GM13977 (cell line): Measurements from ENCODE around the gene BLID.

Experiments
- DNase-seq: peaks from one replicate; pipeline ENCODE4 v3.0.0; 2012; ENCODE audit warnings: low spot score
- in situ Hi-C: fragments of 300-500 bp; cut with MboI; formaldehyde crosslinking; loops from one replicate; pipeline ENCODE4 v1.12.0; 2022; ENCODE audit warnings: low sequenced_read_pairs, low pct_unique_long_range_greater_than_20kb, mixed read lengths, inconsistent platforms; ENCODE audit not compliant: unreplicated experiment
- TF ChIP-seq, protein P1 (sequence below): IDR thresholded peaks from 2 replicates; pipeline ENCODE4 v1.5.1; 2012; ENCODE audit warnings: mild to moderate bottlenecking, control low read depth; ENCODE audit not compliant: insufficient read depth; ENCODE audit errors: extremely low read depth, missing control alignments

Gene BLID

DNA sequence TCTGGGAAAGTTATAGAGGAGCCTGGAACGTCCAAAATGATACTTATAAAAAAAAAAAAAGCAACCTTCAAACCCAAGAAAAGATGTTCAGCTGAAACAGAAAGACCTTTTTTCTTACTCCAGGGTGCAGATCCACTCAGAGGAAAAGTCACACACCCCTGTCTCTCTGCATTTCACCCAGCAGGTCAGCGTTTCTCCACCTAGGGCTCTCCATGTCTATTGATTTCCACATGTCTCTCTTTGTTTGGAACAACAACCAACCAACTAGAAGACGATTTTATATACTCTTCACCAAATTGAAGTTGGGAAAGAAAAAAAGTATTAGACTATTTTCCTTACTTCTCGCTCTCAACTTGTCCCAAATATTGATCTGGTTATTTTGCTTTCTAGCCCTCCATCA is 42.2 kb upstream of the BLID start:
- no peak for DNase-seq
- TF ChIP-seq, protein P1, sequence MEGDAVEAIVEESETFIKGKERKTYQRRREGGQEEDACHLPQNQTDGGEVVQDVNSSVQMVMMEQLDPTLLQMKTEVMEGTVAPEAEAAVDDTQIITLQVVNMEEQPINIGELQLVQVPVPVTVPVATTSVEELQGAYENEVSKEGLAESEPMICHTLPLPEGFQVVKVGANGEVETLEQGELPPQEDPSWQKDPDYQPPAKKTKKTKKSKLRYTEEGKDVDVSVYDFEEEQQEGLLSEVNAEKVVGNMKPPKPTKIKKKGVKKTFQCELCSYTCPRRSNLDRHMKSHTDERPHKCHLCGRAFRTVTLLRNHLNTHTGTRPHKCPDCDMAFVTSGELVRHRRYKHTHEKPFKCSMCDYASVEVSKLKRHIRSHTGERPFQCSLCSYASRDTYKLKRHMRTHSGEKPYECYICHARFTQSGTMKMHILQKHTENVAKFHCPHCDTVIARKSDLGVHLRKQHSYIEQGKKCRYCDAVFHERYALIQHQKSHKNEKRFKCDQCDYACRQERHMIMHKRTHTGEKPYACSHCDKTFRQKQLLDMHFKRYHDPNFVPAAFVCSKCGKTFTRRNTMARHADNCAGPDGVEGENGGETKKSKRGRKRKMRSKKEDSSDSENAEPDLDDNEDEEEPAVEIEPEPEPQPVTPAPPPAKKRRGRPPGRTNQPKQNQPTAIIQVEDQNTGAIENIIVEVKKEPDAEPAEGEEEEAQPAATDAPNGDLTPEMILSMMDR = no peak
- in situ Hi-C loops = no loop called here

DNA sequence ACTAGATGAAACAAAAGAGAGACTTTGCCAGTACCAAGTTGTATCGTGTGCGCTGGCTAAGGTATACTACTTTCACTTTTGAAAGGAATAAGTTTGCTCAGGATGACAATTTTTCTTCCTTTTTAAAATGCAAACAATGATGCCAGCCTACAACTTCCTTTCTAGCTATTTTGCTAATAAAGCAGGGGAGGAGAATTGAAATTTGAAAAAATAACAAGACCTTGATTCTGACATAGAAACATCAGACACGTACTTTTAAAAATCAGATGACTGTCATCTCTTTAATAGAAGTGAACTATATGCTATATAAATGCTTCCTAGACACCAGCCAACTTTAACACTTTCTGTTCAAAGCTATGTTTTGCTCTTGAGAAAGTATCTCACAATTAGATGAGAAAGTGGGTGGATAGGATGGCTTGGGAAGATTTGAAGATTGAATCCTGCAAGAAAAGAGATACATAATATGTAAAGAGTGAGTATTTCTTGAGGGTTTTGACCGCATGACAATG is 41.7 kb upstream of the BLID start:
- TF ChIP-seq, protein P1 = no peak
- no peak for DNase-seq
- in situ Hi-C loops = no loop called here

DNA sequence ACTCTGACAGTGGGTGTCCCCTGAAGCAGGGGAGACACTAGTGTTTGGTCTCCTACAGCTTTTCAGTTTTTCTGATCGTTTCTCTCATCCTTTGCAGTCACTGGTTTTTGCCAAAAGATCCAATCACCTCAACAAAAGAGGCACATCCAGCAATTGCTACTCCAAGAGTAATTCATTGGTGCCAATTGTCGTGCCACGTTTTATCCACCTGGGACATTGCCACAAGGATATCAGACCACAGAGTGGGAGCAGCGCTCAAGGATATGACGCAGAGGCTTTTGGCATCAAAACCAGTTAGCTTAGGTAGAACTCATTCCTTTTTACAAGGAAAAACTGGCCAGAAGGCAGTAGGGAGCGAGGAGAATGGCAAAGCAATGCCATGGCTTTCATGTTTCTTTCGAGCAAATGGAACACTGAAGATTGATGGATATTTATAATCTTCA is 40.9 kb upstream of the BLID start:
- DNase-seq = no peak
- TF ChIP-seq, protein P1 = no peak
- in situ Hi-C loops = no loop called here

DNA sequence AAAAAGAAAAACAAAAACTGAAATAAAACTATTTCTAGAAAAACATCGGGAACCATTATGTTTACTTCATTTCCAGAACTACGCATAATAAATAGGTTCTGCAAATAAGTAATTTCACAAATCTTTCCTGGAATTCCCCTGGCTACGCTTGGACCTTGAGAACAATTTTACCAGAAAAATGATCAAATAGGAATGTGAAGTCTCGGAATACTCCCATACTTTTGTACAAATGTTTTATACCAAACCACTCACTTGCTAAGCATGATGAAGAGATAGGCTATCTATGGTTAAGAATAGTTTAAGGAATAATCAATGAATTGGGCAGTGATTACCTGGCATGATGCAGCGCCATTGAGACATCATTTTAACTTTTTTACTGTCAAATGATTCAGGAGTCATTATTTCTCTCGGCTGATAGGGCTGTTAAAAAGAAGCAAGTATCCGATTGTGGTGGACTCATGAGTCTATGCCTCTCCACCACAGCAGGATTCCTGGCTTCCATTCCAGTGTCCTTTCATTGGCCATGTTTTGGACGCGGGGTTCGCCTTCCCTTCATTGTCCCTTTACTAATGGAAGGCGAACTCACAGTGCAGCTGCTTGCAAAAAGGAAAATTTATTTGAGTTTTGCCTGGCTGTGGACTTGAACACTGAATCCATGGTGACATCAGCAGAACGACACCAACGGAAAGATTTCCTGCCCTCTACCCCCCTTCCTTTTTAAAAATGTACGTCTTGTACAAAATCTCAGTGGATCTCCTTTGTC is 39.9 kb upstream of the BLID start:
- TF ChIP-seq, protein P1 = no peak
- no peak for DNase-seq
- in situ Hi-C loops = no loop called here

DNA sequence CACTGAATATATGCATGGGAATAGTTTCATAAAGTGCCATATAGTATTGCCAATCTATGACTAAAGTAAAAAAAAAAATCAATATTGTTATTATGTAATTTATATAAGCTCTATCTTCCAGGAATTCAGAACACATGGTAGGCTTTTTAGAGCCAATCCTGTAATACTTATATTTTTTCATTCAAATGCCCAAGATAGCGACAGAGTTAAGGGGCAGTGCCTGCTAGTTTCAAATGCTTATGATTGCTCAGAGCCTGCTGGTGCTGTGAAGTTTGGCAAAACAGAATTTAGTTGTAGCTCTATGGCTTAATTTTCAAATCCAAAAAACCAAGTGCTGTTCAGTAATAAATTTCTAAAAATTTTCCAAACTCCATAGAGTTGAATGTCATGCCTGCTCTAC is 39.0 kb upstream of the BLID start:
- no peak for DNase-seq
- TF ChIP-seq, protein P1 = no peak
- in situ Hi-C loops = no loop called here

DNA sequence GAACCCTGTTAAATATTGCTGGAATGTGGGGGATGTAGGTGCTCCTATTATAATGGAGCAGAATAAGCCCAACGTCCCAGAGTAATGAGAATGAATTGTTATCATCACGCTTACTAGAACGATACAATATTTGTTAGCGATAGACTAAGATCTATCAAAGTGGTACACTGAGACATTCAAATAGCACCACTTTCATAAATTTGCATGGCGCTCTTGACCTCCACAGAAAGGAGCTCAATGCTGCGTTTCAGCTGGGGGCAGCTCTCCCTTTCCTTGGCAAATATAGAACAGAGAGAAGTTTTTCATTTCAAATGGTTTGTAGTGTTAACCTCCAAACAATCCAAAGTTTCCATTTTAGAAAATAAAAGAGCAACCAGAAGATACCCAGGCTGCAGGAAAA is 38.2 kb upstream of the BLID start:
- in situ Hi-C loops = no loop called here
- TF ChIP-seq, protein P1 = no peak
- no peak for DNase-seq
